SU-DHL-6 (cell line): Measurements from ENCODE around the gene EEF2K.
"Not testable (repeated sequence)": the region's sequence is repeated elsewhere in the genome, so short reads cannot be mapped to it uniquely, and the experiment has no call there.

Experiments
- EZH2phosphoT487 ChIP-seq: fragments of 200-600 bp; sonication (generic), shearing (Covaris generic); conservative IDR thresholded peaks from 2 replicates; pipeline ENCODE4 v1.6.1; 2018; ENCODE audit warnings: mild to moderate bottlenecking, antibody characterized with exemption, low read length, moderate library complexity, mixed read lengths
- TF ChIP-seq, protein P1 (sequence below): fragments of 200-600 bp; sonication (generic); IDR thresholded peaks from one replicate; pipeline ENCODE4 v1.5.1; 2017; ENCODE audit warnings: antibody characterized with exemption, mild to moderate bottlenecking, low read length, moderate library complexity; ENCODE audit not compliant: insufficient read depth, poor library complexity, severe bottlenecking

DNA sequence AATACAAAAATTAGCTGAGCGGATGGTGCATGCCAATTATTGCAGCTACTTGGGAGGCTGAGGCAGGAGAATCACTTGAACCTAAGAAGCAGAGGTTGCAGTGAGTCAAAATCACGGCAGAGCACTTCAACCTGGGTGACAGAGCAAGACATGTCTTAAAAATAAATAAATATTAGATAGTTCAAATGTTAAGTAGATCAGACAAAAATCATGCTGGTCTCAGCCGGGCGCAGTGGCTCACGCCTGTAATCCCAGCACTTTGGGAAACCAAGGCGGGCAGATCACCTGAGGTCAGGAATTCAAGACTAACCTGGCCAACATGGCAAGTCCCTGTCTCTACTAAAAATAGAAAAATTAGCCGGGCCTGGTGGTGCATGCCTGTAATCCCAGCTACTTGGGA lies 95.3 kb downstream of the EEF2K start:
- TF ChIP-seq, protein P1, sequence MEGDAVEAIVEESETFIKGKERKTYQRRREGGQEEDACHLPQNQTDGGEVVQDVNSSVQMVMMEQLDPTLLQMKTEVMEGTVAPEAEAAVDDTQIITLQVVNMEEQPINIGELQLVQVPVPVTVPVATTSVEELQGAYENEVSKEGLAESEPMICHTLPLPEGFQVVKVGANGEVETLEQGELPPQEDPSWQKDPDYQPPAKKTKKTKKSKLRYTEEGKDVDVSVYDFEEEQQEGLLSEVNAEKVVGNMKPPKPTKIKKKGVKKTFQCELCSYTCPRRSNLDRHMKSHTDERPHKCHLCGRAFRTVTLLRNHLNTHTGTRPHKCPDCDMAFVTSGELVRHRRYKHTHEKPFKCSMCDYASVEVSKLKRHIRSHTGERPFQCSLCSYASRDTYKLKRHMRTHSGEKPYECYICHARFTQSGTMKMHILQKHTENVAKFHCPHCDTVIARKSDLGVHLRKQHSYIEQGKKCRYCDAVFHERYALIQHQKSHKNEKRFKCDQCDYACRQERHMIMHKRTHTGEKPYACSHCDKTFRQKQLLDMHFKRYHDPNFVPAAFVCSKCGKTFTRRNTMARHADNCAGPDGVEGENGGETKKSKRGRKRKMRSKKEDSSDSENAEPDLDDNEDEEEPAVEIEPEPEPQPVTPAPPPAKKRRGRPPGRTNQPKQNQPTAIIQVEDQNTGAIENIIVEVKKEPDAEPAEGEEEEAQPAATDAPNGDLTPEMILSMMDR, result not testable (repeated sequence)
- TF ChIP-seq EZH2phosphoT487, result not testable (repeated sequence)
